Measurements from ENCODE around the gene AFG1L. TPM values are rescaled to one million over a fixed set of nuclear protein-coding genes. Genes with fewer than 3 reads are reported as not detected.
A peak's percentile ranks its signal among the peaks of the same experiment; 100 is the strongest.

Gene AFG1L
- total RNA-seq, 1 experiment from 2014 or later = 7.9 TPM

DNA sequence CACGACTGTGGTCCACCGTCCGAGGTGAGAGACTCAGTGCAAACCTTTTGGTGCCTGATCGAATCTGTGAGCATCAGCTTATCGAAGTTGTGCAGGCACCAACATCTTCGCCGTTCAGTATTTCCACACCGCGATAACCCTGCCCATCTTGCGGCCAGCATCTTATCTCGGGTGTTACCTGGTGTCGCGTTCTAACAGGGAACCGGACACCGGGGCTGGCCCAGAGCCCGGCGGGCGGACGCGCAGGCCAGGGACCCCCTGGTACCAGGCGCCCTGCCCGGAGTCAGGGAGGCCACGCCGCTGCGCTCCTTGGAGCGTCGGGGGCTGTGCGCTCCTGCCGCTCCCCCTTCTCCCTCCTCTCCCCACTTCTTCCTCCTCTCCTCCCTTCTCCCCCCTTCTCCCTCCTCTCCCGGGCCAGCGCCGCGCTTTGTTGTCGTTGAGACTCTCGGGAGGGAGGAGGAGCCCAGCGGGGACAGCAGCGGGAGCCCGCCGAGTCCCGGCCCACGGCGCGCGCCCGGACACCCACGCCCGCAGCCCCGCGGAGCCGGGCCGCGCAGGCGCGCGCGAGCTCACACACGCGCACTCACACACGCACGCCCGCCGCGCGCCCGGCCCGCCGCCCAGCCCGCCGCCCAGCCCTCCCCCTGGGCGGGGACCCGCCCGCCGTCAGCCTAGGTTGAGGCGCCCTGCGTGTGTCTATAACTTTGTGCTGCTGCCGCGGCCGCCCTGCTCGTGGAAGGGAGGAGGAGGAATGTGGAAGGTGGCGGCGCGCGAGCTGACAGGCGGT, 264.4 kb downstream of the AFG1L start:
- H3K36me3 Mint-ChIP-seq = no peaks in the 10 kb centered on the region
- ChIA-PET CTCF (interaction anchor here (1.2 to 3.0 kb wide), 2 partner anchors 279 to 334 kb away, joined by 11 to 13 read pairs; no protein-coding TSS in a partner anchor), POLR2A (interaction anchor here (0.8 to 1.2 kb wide), 2 partner anchors 13 to 17 kb away, joined by 3 to 4 read pairs; no protein-coding TSS in a partner anchor)
- peak overlapping the region; percentile 93 for H3K4me3 Mint-ChIP-seq
- H3K9me3 Mint-ChIP-seq = no peaks in the 10 kb centered on the region
- H3K4me1 Mint-ChIP-seq = peaks cover 25% of the 10 kb centered on the region
- H3K27ac Mint-ChIP-seq = peak overlapping the region; percentile 93
- ATAC-seq (peak; percentile 1; the same call in 1 of the 2 replicates), DNase-seq (ENCODE audit: low spot score) (peak; percentile 66)
- H3K27me3 Mint-ChIP-seq (ENCODE audit: low read depth) = peaks cover 51% of the 10 kb centered on the region
- TF ChIP-seq, protein P1, sequence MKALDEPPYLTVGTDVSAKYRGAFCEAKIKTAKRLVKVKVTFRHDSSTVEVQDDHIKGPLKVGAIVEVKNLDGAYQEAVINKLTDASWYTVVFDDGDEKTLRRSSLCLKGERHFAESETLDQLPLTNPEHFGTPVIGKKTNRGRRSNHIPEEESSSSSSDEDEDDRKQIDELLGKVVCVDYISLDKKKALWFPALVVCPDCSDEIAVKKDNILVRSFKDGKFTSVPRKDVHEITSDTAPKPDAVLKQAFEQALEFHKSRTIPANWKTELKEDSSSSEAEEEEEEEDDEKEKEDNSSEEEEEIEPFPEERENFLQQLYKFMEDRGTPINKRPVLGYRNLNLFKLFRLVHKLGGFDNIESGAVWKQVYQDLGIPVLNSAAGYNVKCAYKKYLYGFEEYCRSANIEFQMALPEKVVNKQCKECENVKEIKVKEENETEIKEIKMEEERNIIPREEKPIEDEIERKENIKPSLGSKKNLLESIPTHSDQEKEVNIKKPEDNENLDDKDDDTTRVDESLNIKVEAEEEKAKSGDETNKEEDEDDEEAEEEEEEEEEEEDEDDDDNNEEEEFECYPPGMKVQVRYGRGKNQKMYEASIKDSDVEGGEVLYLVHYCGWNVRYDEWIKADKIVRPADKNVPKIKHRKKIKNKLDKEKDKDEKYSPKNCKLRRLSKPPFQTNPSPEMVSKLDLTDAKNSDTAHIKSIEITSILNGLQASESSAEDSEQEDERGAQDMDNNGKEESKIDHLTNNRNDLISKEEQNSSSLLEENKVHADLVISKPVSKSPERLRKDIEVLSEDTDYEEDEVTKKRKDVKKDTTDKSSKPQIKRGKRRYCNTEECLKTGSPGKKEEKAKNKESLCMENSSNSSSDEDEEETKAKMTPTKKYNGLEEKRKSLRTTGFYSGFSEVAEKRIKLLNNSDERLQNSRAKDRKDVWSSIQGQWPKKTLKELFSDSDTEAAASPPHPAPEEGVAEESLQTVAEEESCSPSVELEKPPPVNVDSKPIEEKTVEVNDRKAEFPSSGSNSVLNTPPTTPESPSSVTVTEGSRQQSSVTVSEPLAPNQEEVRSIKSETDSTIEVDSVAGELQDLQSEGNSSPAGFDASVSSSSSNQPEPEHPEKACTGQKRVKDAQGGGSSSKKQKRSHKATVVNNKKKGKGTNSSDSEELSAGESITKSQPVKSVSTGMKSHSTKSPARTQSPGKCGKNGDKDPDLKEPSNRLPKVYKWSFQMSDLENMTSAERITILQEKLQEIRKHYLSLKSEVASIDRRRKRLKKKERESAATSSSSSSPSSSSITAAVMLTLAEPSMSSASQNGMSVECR (CRISPR knock-in tag; IDR thresholded peaks at IDR 0.05; ENCODE audit: borderline replicate concordance) = peak; percentile 53; the same call in 1 of the 2 replicates
- TF ChIP-seq FOXJ3 (CRISPR knock-in tag; IDR thresholded peaks at IDR 0.05; ENCODE audit: borderline replicate concordance) (no peak), ZNF396 (CRISPR knock-in tag; IDR thresholded peaks at IDR 0.05; ENCODE audit: borderline replicate concordance) (no peak), EMX1 (CRISPR knock-in tag; IDR thresholded peaks at IDR 0.05) (no peak), ZNF416 (CRISPR knock-in tag; IDR thresholded peaks at IDR 0.05) (no peak), CDX4 (CRISPR knock-in tag; IDR thresholded peaks at IDR 0.05; ENCODE audit: borderline replicate concordance) (no peak), E2F4 (CRISPR knock-in tag; IDR thresholded peaks at IDR 0.05; ENCODE audit: borderline replicate concordance, low read depth) (no peak), FOXK1 (CRISPR knock-in tag; IDR thresholded peaks at IDR 0.05) (peak; percentile 26), MLX (CRISPR knock-in tag; IDR thresholded peaks at IDR 0.05) (no peak), PRDM15 (CRISPR knock-in tag; IDR thresholded peaks at IDR 0.05) (peak; percentile 87), CBFB (CRISPR knock-in tag; IDR thresholded peaks at IDR 0.05; ENCODE audit: low read depth) (no peak), NR1H2 (CRISPR knock-in tag; IDR thresholded peaks at IDR 0.05) (no peak), NR3C1 (CRISPR knock-in tag; conservative IDR thresholded peaks at IDR 0.05; ENCODE audit: low read depth) (no peak), SP1 (CRISPR knock-in tag; conservative IDR thresholded peaks at IDR 0.05) (peak; percentile 59; the same call in 1 of the 2 replicates), MXD4 (CRISPR knock-in tag; IDR thresholded peaks at IDR 0.05; ENCODE audit: borderline replicate concordance) (no peak), ZNF671 (CRISPR knock-in tag; IDR thresholded peaks at IDR 0.05) (no peak), ZBTB21 (CRISPR knock-in tag; IDR thresholded peaks at IDR 0.05; ENCODE audit: borderline replicate concordance) (no peak)
- TF ChIP-seq, protein P2, sequence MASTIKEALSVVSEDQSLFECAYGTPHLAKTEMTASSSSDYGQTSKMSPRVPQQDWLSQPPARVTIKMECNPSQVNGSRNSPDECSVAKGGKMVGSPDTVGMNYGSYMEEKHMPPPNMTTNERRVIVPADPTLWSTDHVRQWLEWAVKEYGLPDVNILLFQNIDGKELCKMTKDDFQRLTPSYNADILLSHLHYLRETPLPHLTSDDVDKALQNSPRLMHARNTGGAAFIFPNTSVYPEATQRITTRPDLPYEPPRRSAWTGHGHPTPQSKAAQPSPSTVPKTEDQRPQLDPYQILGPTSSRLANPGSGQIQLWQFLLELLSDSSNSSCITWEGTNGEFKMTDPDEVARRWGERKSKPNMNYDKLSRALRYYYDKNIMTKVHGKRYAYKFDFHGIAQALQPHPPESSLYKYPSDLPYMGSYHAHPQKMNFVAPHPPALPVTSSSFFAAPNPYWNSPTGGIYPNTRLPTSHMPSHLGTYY (CRISPR knock-in tag; IDR thresholded peaks at IDR 0.05) = no peak
- TF ChIP-seq, protein P3, sequence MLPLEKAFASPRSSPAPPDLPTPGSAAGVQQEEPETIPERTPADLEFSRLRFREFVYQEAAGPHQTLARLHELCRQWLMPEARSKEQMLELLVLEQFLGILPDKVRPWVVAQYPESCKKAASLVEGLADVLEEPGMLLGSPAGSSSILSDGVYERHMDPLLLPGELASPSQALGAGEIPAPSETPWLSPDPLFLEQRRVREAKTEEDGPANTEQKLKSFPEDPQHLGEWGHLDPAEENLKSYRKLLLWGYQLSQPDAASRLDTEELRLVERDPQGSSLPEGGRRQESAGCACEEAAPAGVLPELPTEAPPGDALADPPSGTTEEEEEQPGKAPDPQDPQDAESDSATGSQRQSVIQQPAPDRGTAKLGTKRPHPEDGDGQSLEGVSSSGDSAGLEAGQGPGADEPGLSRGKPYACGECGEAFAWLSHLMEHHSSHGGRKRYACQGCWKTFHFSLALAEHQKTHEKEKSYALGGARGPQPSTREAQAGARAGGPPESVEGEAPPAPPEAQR (CRISPR knock-in tag; IDR thresholded peaks at IDR 0.05) = no peak
